ENCODE results near the gene GPR179.
A peak's percentile ranks its signal among the peaks of the same experiment; 100 is the strongest.

The GPR179 gene

DNA sequence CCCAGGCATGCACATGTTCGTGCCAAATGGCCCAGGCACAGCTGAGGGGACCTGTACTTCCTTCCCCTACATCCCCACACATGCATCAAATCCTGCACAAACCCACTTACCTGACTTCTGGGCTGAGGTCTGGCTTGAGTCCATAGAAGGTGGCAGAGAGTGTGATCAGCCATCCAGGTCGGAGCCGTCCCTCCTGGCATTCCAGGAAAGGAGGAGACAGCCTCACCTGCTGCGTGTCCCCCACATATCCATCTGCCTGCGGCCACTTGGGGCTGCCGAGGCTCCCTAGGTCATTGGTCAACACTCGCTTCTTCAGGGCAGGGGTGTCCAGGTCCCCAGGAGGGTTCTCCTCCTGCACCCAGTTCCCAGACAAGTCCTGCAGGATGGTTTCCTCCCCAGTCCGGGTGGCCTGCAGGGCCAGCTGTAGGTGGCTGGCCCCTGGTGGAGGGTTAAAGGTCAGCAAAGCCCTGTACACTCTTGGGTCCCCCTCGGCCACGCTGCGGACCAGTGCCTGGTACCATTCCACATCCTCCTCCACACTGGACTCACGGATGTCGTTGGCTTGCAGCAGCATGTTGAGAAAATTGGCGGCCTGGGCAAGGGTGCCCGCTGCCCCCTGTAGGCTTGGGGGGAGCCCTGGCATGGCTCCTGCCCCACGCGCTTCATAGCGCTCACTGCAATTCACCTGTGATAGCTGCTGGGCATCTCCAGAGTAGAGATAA, 709 bp downstream of the GPR179 start:
- no peak for DNase-seq

- DNase-seq: no peak
Observed at GRCh38 chr17:38341035-38341721, 2.6 kb downstream of the GPR179 start.

DNA sequence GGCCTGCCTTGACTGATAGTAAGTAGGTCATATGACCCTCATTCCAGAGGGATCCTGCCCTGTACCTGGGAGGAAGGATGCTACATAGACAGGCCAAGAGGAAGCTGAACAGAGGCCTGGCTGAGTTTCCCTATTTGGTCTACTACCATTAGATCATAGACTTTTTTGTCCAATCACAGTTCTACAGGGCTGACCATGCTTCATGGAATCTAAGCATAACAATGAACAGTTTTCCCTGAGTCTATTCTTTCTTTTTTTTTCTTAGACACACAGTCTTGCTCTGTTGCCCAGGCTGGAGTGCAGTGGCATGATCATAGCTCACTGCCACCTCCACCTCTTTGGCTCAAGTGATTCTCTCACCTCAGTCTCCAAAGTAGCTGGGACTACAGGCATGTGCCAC, 3.9 kb downstream of the GPR179 start:
- no peak for DNase-seq

- no peak for DNase-seq
Observed at GRCh38 chr17:38338535-38338934, 5.2 kb downstream of the GPR179 start.

GRCh38 chr17:38338053-38338452, 5.7 kb downstream of the GPR179 start:
- no peak for DNase-seq

DNA sequence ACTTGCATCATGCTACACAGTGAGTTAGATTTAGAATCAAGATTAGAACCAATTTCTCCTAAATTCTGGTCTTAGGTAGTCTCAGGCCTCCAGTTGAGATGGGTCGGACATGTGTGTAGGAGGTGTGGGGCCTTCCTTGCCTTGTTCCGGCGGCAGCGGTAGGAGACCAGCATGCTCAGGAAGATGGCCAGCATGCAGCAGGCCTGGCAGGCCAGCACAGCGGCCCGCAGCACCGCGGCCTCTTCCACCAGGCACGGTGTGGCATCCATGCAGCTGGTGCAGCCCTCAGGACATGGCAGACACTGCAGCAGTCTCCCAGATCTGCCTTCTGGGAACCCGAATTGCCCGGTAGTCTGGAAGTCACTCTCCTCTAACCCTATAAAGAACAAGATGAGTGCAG, 6.9 kb downstream of the GPR179 start:
- no peak for DNase-seq

- DNase-seq: no peak
Observed at GRCh38 chr17:38334480-38335364, 9.0 kb downstream of the GPR179 start.

GRCh38 chr17:38333635-38334295, 10.0 kb downstream of the GPR179 start:
- no peak for DNase-seq

- DNase-seq: no peak
Observed at GRCh38 chr17:38332735-38333134, 11.0 kb downstream of the GPR179 start.

DNA sequence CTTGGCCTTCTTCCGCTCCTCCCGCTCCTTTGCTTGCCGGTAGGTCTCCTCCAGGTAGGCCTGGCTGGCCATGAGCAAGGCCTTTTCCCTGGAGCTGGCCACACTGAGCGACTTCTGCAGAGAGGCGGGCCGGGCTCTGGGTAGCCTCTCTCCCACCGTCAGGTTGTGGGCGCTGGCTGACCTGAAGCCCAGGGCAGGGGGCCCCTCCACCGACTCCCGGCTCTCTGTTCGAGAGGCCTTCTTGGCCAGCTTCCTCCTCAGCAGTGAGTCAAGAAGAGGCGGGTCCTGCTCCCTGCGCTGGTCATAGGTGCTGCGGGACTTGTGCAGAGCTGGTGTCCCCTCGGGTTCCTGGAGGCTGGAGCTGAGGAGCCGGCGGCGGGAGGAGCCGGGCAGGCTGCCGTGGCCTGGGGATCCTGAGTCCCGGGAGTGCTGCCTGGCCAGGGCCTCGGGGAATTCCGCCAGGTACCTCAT, 12.8 kb downstream of the GPR179 start:
- no peak for DNase-seq

GRCh38 chr17:38329808-38330730, 13.7 kb downstream of the GPR179 start:
- no peak for DNase-seq

DNA sequence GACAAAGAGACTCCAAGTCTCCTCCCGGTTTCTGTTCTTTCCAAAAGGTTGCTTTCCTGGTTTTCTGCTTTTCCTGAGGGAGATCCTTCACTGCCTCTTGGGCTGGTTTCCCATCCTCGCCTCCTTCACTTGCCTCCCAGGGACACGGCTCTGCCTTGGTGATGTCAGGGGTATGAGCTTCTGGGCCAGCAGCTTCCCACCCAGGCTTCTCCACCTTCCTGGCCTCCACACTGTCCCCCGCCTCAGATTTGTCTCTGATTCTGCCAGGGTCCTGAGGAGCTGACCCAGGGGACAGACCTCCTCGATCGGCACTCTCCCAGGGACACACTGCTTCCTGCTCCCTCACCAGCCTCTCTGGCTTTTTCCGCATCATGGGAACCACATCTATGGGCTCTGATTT, 14.5 kb downstream of the GPR179 start:
- DNase-seq: no peak

DNA sequence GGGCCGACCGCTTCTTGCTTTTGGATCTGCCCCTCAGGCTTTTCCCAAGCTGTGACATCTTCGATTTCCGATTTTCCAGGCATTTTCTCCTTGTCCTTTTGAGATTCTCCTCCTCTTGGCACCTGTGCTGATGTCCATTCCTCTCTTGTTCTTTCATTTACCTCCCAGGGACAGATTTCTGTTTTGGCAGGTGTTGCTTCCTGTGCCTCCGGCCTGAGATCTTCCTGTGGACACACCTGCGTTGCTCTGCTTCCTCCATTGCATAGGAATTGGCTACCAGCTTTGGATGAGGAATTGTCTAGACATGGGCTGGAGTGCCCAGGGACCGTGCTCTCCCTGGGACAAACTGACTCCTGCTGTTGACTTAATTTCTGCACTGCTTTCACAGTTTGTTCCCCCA, 15.1 kb downstream of the GPR179 start:
- no peak for DNase-seq

DNA sequence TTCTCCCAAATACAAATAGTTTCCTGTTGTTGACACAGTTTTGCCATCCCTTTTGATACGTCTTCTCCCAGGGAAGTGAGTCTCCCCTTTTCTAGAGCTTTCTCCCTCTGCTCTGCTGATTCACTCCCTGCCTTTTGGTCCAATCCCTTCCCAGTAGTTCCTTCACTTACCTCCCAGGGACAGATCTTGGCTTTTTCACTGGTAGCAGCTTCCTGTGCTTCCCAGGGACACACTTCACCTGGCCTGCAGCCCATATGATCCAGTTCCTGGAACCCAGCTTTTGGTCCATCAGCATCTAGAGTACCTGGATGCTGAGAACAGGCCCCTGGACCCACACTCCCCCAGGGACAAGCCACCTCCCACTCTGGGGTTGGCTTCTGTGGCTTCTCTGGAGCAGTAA, 15.8 kb downstream of the GPR179 start:
- no peak for DNase-seq

DNA sequence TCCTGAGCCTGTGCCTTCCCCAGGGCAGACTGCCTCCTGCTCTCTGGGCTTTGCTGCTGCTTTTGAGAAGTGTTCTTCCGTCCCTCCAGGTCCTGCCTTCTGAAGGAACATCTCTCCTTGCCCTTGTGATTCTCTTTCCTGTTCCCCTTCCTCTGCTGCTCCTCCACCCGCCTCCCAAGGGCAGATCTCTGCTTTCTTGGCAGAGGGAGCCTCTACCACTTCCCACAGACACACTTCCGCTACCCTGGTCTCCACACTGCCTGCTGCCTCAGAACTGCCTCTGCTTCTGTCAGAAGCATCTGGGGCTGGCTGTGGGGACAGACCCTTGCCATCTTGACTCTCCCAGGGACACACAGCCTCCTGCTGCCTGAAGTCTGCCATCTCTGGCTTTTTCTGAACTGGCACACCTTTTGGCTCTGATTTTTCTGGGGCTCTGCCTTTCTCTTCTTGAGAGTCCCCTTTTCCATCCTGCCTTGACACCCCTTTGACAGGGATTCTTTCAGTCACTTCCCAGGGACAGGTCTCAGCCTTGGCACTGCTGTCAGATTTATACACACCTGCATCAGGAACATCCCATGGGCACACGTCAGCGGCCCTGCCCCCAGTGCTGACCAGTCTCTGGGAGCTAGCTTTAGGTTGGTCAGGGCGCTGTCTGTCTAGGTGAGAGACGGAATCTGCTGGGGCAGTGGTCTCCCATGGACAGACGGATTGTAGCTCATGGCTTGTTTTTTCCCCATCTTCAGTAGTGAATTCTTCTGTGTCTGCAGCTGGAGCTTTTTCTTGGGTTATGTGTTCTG, 16.6 kb downstream of the GPR179 start:
- peak; percentile 25 for DNase-seq

DNA sequence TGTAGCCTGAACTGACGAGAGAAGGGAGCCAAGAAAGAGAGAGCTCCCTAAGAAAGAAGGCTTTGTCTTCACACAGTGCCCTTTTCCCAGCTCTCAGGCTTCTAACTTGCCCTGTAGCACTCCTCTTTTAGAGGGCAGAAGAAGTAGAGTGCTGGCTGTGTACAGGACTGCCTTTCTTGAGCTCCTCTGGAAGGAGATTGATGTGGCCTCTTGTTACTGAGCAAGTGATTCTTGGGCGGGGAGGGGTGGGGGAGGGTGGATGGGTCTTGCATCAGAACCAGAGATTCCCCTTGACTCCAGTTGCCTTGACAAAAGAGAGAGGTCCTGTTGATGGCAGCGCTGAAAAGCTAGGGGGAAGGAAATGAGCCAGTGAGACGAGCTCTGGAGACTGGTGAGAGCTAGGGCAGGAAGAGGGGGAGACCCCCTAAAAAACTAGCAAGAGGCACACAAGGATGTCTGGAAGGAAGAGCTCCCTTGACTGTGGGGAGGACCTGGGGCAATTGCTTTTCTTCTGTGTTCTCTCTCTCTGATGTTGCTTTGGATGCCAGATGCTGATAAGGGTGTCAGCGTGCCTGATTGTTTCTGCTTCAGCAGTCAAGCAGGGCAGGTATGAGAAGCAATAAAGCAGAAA, 18.4 kb downstream of the GPR179 start:
- DNase-seq: no peak

DNA sequence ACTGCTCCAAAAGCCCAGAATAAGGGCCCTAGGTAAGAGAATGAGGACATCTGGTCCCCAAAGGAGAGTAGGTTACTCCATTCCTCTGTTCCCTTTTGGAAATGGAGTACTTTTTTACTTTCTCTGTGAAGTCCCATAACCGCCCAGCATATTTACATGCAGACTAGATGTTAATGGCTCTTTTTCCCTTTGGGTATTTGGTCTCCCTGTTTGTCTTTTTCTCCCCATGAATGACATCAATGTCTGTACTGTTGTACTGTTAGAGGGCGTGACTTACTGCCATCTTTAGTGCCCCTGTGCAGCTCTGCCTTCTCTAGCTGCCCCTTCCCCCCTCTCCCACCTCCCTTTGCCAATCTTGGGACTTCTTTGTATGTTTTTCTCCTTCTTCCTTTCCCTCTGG, 19.0 kb downstream of the GPR179 start:
- no peak for DNase-seq

DNA sequence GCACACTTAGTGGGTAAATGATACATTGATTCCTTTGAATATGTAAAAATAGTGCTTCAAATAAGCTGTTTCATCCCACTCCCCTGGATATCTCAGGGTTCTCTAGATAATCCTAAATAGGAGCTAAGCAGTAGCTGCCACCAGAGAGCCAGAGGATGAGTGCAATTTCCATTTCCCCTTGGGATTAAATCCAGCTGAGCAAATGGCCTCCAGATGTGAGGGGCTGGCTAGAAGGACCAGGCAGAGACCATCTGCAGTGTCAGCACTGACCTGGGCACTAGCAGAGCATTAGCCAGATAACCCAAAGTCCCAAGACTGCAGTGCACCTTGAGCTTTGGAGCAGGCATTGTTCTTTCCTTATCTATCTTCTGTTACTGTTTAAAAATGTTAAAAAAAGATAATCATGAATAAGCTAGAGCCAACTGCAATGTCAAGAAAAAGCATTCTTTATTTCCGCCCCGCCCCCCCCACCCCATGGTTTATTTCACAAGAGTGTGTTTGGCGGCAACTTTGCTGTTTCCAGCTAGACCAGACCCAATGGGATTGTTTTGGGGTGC, 19.5 kb downstream of the GPR179 start:
- DNase-seq: no peak

DNA sequence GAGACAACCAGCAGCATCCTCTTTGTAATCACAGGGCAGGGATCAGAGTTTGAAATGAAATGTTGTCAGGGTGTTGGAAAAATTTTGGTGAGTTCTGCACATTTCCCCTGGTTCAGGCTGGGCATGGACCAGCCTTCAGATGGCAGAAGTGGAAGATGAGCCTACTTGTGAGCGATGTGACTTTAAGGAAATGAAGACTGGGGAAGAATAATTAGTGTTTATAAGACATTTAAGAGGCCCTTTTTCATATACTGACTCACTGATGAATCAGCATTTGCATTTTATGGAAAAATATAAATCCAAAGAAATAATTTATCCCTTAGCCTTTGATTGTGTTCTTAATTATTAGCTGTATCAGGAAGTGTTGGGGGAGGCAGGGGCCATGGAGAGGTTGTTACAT, 20.9 kb downstream of the GPR179 start:
- DNase-seq: no peak

- peak; percentile 49 for DNase-seq
Observed at GRCh38 chr17:38322156-38322779, 21.5 kb downstream of the GPR179 start.

Data from CD4-positive, alpha-beta T cell treated with Interleukin-15 for 1 hour (primary cell).